Fibroblast of villous mesenchyme (primary cell): ENCODE measurements around the gene PID1. TPM values are rescaled to one million over a fixed set of nuclear protein-coding genes. Genes with fewer than 3 reads are reported as not detected.

Source experiments
- DNase-seq: peaks from one replicate; pipeline ENCODE4 v3.0.0-alpha.2; 2010; ENCODE audit warnings: low read depth
- H3K4me3 ChIP-seq: 2 replicates; pipeline ENCODE4 v1.5.1; 2011; ENCODE audit warnings: low read depth, mild to moderate bottlenecking, low read length
- CTCF ChIP-seq: IDR thresholded peaks from 2 replicates; pipeline ENCODE4 v1.5.1; 2012; ENCODE audit warnings: low read depth, mild to moderate bottlenecking, low read length; ENCODE audit not compliant: insufficient read depth
- total RNA-seq: library from RNA; depleted of rRNA; stranded (reverse); fragments of >200 nt; gene quantifications from 2 replicates; pipeline ENCODE4 v1.2.3, GENCODE V29; 2012

Gene PID1
- total RNA-seq, 1 donor: 12.1 TPM

- TF ChIP-seq CTCF: no peak
- H3K4me3 ChIP-seq: no peak overlapping the region
- no peak for DNase-seq
Measured at GRCh38 chr2:229054311-229054710, 216.8 kb downstream of the PID1 start.

GRCh38 chr2:229051798-229052197 lies 219.3 kb downstream of the PID1 start:
- TF ChIP-seq CTCF: no peak
- H3K4me3 ChIP-seq: no peak overlapping the region

GRCh38 chr2:229050133-229050532 lies 221.0 kb downstream of the PID1 start:
- H3K4me3 ChIP-seq: no peak overlapping the region
- no peak for DNase-seq
- no peak for TF ChIP-seq CTCF

More at GRCh38 chr2:229051798-229052197, 219.3 kb downstream of the PID1 start:
- no peak for DNase-seq

GRCh38 chr2:229048134-229048533 lies 223.0 kb downstream of the PID1 start:
- DNase-seq: no peak
- no peak for TF ChIP-seq CTCF
- no peak overlapping the region for H3K4me3 ChIP-seq

- TF ChIP-seq CTCF: no peak
- DNase-seq: no peak
- H3K4me3 ChIP-seq: no peak overlapping the region
Measured at GRCh38 chr2:229045671-229046070, 225.4 kb downstream of the PID1 start.

GRCh38 chr2:229044581-229044980 lies 226.5 kb downstream of the PID1 start:
- peak; percentile 38 for DNase-seq
- H3K4me3 ChIP-seq: no peak overlapping the region
- TF ChIP-seq CTCF: no peak

- DNase-seq: peak; percentile 18
- no peak for TF ChIP-seq CTCF
- no peak overlapping the region for H3K4me3 ChIP-seq
Measured at GRCh38 chr2:229043681-229044080, 227.4 kb downstream of the PID1 start.
